OCI-M1 (cell line): ENCODE measurements around the gene SPDYE3.
"Not testable (repeated sequence)": the region's sequence is repeated elsewhere in the genome, so short reads cannot be mapped to it uniquely, and the experiment has no call there.

Experiments used
- DNase-seq: peaks from one replicate; lab custom pipeline; 2025; lab: John Stamatoyannopoulos, UW

Gene SPDYE3

GRCh38 chr7:100287191-100287969, 20.1 kb upstream of the SPDYE3 start:
- not testable (repeated sequence) for DNase-seq

DNA sequence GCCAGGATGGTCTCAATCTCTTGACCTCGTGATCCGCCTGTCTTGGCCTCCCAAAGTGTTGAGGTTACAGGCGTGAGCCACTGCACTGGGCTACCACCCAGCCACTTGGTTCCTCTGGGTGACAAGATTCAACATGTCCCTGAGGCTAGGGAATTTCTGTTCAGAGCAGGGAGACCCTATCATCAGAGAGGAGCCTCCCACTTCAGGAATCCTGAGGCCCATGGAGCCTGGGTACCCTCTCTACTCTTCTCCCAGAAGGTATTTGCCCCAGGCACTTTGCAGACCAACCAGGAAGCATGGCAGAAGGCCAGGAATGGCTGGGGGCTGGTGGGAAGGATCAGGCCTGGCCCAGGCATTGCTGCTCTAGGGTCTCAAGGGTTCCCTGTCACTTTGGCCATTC, 19.2 kb upstream of the SPDYE3 start:
- not testable (repeated sequence) for DNase-seq

DNA sequence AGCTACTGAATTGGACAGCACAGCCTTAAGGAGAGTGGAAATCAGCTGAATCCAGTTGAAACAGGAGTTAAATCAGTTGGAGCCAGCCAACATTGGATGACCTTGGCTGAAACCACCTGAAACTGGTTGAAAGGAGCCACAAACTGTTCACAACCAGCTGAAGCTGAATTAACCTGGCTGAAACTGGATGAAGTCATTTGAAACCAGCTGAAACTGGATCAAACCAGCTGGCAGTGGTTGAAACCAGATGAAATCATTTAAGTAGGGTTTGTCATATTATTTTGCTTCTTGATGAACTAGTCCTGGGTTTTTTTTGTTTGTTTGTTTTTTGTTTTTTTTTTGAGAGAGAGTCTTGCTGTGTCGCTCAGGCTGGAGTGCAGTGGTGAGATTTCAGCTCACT, 15.3 kb upstream of the SPDYE3 start:
- peak; percentile 46 for DNase-seq

DNA sequence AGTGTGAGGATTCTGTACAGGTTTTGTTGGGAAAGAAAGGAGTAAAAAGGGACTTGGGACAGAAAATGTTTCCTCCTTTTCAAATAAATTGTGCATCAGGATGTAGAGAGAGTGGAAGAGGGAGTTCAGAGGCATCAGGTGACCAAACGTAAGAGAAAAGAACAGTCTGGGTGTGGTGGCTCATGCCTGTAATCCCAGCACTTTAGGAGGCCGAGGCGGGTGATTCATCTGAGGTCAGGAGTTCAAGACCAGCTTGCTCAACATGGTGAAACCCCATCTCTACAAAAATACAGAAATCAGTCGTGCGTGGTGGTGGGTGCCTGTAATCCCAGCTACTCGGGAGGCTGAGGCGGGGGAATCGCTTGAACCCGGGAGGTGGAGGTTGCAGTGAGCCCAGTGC, 12.2 kb upstream of the SPDYE3 start:
- not testable (repeated sequence) for DNase-seq

GRCh38 chr7:100297852-100298631, 9.5 kb upstream of the SPDYE3 start:
- not testable (repeated sequence) for DNase-seq

DNA sequence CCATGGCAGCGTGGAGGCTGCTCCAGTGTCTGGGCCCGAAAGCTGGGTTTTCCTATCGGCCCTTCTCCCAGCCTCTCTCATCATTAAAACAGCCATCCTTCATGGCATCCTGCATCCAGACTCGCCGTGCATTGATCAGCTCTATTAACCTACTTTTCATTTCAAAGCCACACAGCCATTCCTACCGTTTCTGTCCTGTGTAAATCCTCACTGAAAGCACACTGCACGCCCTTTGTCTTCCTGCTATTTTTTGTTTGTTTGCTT, 8.9 kb upstream of the SPDYE3 start:
- not testable (repeated sequence) for DNase-seq

DNA sequence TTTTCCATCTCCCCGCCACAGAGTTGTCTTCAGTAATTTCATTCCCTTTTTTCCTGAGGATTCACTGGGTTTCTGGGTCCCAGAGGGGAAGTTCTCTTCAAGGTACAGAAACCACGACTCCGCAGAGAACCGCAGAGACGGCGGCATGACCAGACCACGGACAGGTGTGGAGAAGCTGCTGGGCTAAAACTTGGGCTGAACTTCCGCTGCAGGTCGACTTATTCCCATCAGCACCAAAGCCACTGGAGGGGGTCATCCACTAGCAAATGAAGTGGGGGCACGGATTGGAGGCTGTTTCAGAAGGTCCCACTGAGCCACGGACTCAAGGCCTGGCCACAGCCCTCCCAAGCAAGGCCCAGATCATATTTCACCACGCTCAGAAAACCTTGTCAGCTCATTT, 3.0 kb upstream of the SPDYE3 start:
- DNase-seq: not testable (repeated sequence)

DNA sequence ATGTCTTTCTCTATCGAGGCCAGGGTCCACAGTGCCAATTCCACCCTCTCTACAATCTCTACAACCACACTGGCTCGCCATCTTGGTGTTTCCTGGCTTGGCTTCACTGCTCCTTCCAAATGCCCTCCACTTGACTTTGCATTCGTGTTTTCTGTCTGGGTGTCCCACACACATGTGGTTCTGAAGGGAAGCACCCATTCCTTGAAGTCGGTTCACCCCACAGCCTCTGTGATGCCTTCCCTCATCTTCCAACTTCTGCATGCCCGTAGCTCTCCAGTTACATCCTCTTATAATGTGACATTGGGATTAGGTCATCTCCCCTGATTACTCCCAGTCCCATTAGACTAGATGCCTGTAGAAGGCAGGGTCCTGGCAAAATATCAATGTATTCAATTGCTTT, 10.8 kb downstream of the SPDYE3 start:
- DNase-seq: not testable (repeated sequence)

DNA sequence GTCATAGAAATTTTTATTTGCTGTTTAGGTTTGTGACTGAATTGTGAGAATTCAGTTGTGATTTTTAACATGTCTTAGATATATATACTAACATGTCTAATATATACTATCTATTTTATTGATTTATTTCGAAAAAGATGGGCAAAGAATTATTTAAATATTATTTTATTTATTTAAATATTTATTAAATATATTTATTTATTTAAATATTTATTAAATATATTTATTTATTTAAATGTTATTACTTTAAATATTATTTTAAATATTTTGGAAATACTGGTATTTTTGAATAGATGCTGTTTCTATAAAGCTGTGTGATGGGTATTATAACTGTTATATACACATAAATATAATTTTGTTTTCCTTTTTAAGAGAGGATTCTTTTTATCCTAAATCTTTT, 14.1 kb downstream of the SPDYE3 start:
- not testable (repeated sequence) for DNase-seq

- not testable (repeated sequence) for DNase-seq
Measured at GRCh38 chr7:100324194-100324593, 16.7 kb downstream of the SPDYE3 start.

DNA sequence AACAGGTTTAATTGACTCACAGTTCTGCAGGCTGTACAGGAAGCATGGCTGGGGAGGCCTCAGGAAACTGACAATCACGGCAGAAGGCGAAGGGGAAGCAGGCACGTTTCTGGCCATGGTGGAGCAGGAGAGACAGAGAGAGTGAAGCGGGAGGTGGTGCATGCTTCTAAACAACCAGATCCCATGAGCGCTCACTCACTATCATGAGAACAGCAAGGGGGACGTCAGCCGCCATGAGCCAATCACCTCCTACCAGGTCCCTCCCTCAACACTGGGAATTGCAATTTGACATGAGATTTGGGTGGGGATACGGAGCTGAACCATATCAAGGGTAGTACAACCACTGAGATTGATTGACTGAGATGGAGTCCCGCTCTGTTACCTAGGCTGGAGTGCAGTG, 18.2 kb downstream of the SPDYE3 start:
- not testable (repeated sequence) for DNase-seq

GRCh38 chr7:100326914-100327313, 19.4 kb downstream of the SPDYE3 start:
- not testable (repeated sequence) for DNase-seq

DNA sequence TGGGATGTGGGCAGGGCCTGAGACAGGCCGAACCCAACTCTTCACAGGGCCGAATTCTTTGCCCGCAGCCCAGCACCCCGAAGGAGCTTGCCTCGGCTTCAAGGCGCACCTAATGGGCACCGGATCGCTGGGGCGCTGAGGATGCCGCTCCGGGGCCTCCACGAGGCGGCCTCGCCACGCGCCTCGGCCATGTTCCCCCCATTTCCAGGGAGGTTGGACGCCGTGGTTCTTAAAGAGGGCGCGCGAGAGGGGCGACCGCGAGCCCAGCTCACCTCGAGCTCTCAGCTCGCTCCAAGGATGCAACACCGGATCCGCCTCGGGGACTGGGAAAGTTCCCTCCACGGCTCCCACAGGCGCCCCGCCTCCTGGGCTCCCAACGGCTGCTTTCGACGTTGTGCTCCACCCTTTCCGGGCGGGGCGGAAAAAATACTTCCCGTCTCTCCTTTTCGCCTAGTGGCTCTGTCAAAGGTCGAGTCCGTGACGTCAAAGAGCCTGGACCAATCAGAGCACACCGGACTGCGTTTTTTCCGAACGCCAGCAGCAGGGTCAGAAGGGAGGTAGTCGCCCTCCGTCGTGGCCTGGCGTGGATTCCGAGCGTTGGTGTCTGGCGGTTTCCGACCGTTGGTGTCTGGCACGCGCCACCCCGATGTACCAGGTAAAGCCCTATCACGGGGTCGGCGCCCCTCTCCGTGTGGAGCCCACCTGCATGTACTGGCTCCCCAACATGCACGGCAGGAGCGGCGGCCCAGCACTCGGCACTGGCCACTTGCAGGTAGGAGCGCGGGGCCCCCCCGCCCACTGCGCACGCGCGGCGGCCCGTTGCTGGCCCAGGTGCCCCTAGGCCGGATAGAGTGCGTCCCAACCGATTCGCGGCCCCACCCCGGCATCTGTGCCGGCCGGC, 28.3 kb downstream of the SPDYE3 start:
- peak; percentile 99 for DNase-seq

DNA sequence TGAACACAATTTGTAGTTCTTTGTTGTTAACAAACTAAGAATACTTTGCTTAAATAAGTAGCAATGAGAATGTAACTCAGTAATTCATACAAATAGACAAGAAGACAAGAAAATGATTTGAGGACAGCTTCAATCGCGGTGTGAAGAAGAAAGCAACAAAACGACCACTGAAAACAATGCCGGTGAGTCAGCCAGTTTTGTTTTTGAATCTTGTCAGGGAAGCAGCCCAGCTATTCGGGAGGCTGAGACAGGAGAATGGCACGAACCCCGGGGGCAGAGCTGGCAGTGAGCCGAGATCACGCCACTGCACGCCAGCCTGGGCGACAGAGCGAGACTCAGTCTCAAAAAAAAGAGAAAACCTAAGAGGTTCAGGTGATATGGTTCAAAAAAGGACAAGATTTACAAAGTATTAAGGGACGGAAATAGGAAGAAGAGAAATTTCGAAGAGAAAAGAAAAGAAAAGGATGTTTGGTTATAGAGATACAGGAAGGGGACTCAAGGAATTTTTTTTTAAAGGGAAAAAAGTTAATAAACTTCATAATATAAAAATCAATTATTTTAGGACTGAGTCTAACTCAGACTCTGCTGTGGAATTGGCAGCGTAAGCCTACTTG, 30.7 kb downstream of the SPDYE3 start:
- not testable (repeated sequence) for DNase-seq

- not testable (repeated sequence) for DNase-seq
Measured at GRCh38 chr7:100341286-100341685, 33.8 kb downstream of the SPDYE3 start.

DNA sequence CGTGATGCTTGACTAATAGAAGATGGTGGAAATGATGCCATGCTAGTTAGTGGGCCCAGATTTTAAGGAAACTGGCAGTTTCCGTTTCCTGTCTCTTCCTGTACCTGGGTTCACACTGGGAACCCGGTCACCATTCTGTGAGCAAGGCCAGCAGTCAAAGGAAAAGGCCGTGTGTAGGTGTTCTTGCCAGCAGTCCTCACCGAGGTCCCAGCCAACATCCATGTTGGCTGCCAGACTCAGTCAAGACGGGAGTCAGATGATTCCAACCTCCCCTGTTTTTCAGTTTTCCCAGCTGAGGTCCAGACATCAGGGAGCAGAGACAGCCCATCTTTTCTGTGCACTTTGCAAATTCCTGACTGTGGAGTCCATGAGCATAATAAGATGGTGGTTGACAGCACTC, 35.3 kb downstream of the SPDYE3 start:
- DNase-seq: no peak

GRCh38 chr7:100344124-100344559, 36.6 kb downstream of the SPDYE3 start:
- not testable (repeated sequence) for DNase-seq

DNA sequence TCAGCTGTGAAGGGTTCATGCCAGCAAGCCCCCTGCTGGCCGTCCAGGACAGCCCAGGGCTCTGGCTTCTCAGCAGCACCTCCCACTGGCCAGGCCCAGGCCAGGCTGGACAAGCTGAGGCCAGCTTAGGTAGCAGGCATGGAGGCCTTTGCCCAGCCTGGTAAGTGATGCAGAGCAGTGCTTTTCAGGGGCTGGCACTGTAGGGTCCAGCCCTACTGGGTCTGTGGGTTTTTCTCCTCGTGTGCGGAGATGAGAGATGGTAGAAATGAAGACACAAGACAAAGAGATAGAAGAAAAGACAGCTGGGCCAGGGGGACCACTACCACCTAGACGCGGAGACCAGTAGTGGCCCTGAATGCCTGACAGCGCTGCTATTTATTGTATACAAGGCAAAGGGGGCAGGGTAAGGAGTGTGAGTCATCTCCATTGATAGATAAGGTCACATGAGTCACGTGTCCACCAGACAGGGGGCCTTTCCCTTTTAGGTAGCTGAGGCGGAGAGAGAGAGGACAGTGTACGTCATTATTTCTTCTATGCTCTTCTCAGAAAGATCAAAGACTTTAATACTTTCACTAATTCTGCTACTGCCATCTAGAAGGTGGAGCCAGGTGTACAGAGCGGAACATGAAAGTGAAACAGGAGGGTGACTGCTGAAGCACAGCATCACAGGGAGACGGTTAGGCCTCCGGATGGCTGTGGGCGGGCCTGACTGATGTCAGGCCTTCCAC, 37.2 kb downstream of the SPDYE3 start:
- DNase-seq: peak; percentile 98

GRCh38 chr7:100345288-100345672, 37.8 kb downstream of the SPDYE3 start:
- peak; percentile 95 for DNase-seq

- DNase-seq: no peak
Measured at GRCh38 chr7:100346921-100347320, 39.4 kb downstream of the SPDYE3 start.

DNA sequence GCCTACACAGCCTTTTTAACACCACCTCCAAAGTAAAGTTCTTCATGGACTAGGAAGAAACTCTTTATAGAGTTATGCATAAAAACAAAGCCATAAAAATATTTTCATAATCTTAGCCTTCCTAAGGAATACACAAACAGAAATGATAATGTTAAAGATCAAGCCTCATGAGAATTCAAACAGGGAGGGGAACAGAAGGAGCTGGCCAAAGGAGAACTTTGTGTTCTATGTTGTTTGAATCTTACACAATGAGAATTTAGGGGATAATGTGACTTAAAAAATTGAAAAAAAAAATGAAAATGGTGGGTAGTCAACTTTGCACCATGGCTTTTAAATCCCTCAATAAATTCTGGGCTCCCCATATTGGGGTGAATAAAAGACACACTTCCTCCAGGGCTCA, 41.3 kb downstream of the SPDYE3 start:
- no peak for DNase-seq
